Body of pancreas (tissue), 4 donors: ENCODE measurements around the gene TEX44. TPM values are rescaled to one million over a fixed set of nuclear protein-coding genes. Genes with fewer than 3 reads are reported as not detected.
"Not testable (repeated sequence)": the region's sequence is repeated elsewhere in the genome, so short reads cannot be mapped to it uniquely, and the experiment has no call there.

ENCODE experiments used
- ATAC-seq: fragments of 150-250 bp; one replicate; pipeline ENCODE4 v1.9.1; 2016
- DNase-seq, 4 donors: peaks; one replicate each; pipeline ENCODE4 v3.0.0-alpha.2; 2019
- H3K27ac ChIP-seq, 4 donors: fragments of 200-600 bp; sonication (generic); 1 replicate in 3 of 4; 2 replicates in 1 of 4; pipeline versions ENCODE4 v1.5.1 to v1.6.1; 2016 to 2019; ENCODE audit warnings: mild to moderate bottlenecking in 1 of 4, mixed read lengths in 1 of 4, moderate library complexity in 1 of 4
- H3K27me3 ChIP-seq, 2 donors: fragments of 200-600 bp; sonication (generic); one replicate each; pipeline ENCODE4 v1.6.0; 2016; ENCODE audit warnings: mild to moderate bottlenecking in 1 of 2
- H3K36me3 ChIP-seq, 2 donors: fragments of 200-600 bp; sonication (generic); replicated peaks in 1 of 2; 2 replicates each; pipeline ENCODE4 v1.5.1; 2016; ENCODE audit warnings: low read depth in 2 of 2; ENCODE audit not compliant: insufficient read depth in 1 of 2
- H3K4me1 ChIP-seq: fragments of 200-600 bp; sonication (generic); one replicate; pipeline ENCODE4 v1.6.0; 2016
- H3K4me3 ChIP-seq, 2 donors: fragments of 200-600 bp; sonication (generic); 1 replicate in 1 of 2; 2 replicates in 1 of 2; pipeline ENCODE4 v1.5.1; 2016 to 2019
- H3K9me3 ChIP-seq, 3 donors: fragments of 200-600 bp; sonication (generic); 1 replicate in 2 of 3; 2 replicates in 1 of 3; pipeline ENCODE4 v1.5.1; 2016
- CTCF ChIP-seq, 7 experiments: fragments of 450-650 bp in 4 of 7; fragments of 200-600 bp in 3 of 7; sonication (generic) in 3 of 7; IDR thresholded peaks; one replicate each; pipeline ENCODE4 v1.5.1; 2016 to 2019; ENCODE audit warnings: antibody characterized with exemption in 7 of 7
- POLR2A ChIP-seq, 3 donors: fragments of 450-650 bp; IDR thresholded peaks; one replicate each; pipeline ENCODE4 v1.6.1; 2016; ENCODE audit warnings: antibody characterized with exemption in 3 of 3, mild to moderate bottlenecking in 2 of 3
- WGBS, 2 donors: methylation state at CpG; one replicate each; pipeline ENCODE4 v1.1.5; 2017; 5-methylcytosine and 5-hydroxymethylcytosine counted together
- intact Hi-C: fragments of 100-400 bp; cut with DNase I; formaldehyde crosslinking; loops from one replicate; pipeline ENCODE4 v1.15.1; 2023
- total RNA-seq, 2 donors: library from RNA; depleted of rRNA; stranded (reverse); fragments of >200 nt; gene quantifications; one replicate each; pipeline ENCODE4 v1.1.0, GENCODE V29; 2016

The TEX44 gene
- total RNA-seq, 2 donors from 2014 or later = not detected

GRCh38 chr2:231576465-231576864, 16.2 kb upstream of the TEX44 start:
- Histone ChIP-seq H3K36me3 (no peaks in the 10 kb centered on the region), H3K27ac (no peak overlapping the region), H3K4me3 (no peak overlapping the region), H3K9me3 (no peaks in the 10 kb centered on the region), H3K4me1 (no peaks in the 10 kb centered on the region), H3K27me3 (no peaks in the 10 kb centered on the region)
- DNase-seq = no peak
- no peak for ATAC-seq
- 73% methylated on average over 4 of the region's 4 CpGs; no CpG with 5 or more reads in 1 of the 2 donors for WGBS, 2 donors
- TF ChIP-seq CTCF (IDR thresholded peaks at IDR 0.05) (no peak), POLR2A (IDR thresholded peaks at IDR 0.05) (no peak)
- intact Hi-C loops = no loop called here

GRCh38 chr2:231578655-231579054, 14.0 kb upstream of the TEX44 start:
- H3K27me3 ChIP-seq, H3K4me3 ChIP-seq, DNase-seq, H3K27ac ChIP-seq, H3K9me3 ChIP-seq, intact Hi-C loops, H3K36me3 ChIP-seq, H3K4me1 ChIP-seq, ATAC-seq: not testable (repeated sequence)
- 83 to 92% methylated on average over 2 of the region's 2 CpGs for WGBS, 2 donors

- no peaks in the 10 kb centered on the region for H3K4me1 ChIP-seq
- H3K4me3 ChIP-seq = no peak overlapping the region
- intact Hi-C loops = no loop called here
- ATAC-seq (no peak), DNase-seq (no peak)
- WGBS, 2 donors = 71 to 96% methylated on average over 3 of the region's 3 CpGs
- TF ChIP-seq CTCF (IDR thresholded peaks at IDR 0.05) = no peak
- TF ChIP-seq POLR2A (IDR thresholded peaks at IDR 0.05) = no peak
- no peaks in the 10 kb centered on the region for H3K27me3 ChIP-seq
- H3K36me3 ChIP-seq = no peaks in the 10 kb centered on the region
- H3K27ac ChIP-seq = no peak overlapping the region
- H3K9me3 ChIP-seq = no peaks in the 10 kb centered on the region
These were observed 13.1 kb upstream of the TEX44 start for GRCh38 chr2:231579560-231579959.

GRCh38 chr2:231581328-231581727, 11.3 kb upstream of the TEX44 start:
- H3K4me1 ChIP-seq = no peaks in the 10 kb centered on the region
- DNase-seq = no peak
- no peak for ATAC-seq
- H3K27me3 ChIP-seq = no peaks in the 10 kb centered on the region
- H3K36me3 ChIP-seq = no peaks in the 10 kb centered on the region
- WGBS, 2 donors = 51 to 76% methylated on average over 4 of the region's 4 CpGs
- no peaks in the 10 kb centered on the region for H3K9me3 ChIP-seq
- intact Hi-C loops = no loop called here
- no peak for TF ChIP-seq CTCF (IDR thresholded peaks at IDR 0.05)
- no peak for TF ChIP-seq POLR2A (IDR thresholded peaks at IDR 0.05)
- no peak overlapping the region for H3K27ac ChIP-seq
- H3K4me3 ChIP-seq = no peak overlapping the region

GRCh38 chr2:231583982-231584381, 8.7 kb upstream of the TEX44 start:
- Histone ChIP-seq H3K4me3 (no peak overlapping the region), H3K4me1 (no peaks in the 10 kb centered on the region), H3K27me3 (no peaks in the 10 kb centered on the region), H3K36me3 (no peaks in the 10 kb centered on the region), H3K27ac (no peak overlapping the region), H3K9me3 (no peaks in the 10 kb centered on the region)
- intact Hi-C loops = no loop called here
- no peak for TF ChIP-seq POLR2A (IDR thresholded peaks at IDR 0.05)
- TF ChIP-seq CTCF (IDR thresholded peaks at IDR 0.05) = no peak
- ATAC-seq (no peak), DNase-seq (no peak)
- 60 to 67% methylated on average over 10 to 11 of the region's 11 CpGs for WGBS, 2 donors

GRCh38 chr2:231587744-231588143, 4.9 kb upstream of the TEX44 start:
- not testable (repeated sequence) for H3K4me3 ChIP-seq
- 95 to 100% methylated on average over 1 of the region's 1 CpG for WGBS, 2 donors

More at GRCh38 chr2:231587744-231588143, 4.9 kb upstream of the TEX44 start:
- DNase-seq, H3K4me1 ChIP-seq, ATAC-seq, H3K27me3 ChIP-seq, intact Hi-C loops, H3K27ac ChIP-seq, H3K9me3 ChIP-seq, H3K36me3 ChIP-seq: not testable (repeated sequence)
